Measurements from ENCODE around the gene PROCA1.

- TF ChIP-seq, protein P1, sequence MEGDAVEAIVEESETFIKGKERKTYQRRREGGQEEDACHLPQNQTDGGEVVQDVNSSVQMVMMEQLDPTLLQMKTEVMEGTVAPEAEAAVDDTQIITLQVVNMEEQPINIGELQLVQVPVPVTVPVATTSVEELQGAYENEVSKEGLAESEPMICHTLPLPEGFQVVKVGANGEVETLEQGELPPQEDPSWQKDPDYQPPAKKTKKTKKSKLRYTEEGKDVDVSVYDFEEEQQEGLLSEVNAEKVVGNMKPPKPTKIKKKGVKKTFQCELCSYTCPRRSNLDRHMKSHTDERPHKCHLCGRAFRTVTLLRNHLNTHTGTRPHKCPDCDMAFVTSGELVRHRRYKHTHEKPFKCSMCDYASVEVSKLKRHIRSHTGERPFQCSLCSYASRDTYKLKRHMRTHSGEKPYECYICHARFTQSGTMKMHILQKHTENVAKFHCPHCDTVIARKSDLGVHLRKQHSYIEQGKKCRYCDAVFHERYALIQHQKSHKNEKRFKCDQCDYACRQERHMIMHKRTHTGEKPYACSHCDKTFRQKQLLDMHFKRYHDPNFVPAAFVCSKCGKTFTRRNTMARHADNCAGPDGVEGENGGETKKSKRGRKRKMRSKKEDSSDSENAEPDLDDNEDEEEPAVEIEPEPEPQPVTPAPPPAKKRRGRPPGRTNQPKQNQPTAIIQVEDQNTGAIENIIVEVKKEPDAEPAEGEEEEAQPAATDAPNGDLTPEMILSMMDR (IDR thresholded peaks at IDR 0.05), result no peak
- TF ChIP-seq POLR2AphosphoS5 (IDR thresholded peaks at IDR 0.05; ENCODE audit: low read depth, low read length), result no peak
- no peak for TF ChIP-seq EP300 (IDR thresholded peaks at IDR 0.05; ENCODE audit: borderline replicate concordance in 1 of 2, low read depth in 1 of 2, low read length in 1 of 2)
- no peak for TF ChIP-seq MEF2A (IDR thresholded peaks at IDR 0.05; ENCODE audit: borderline replicate concordance, low read depth)
- no peak for TF ChIP-seq EZH2phosphoT487 (IDR thresholded peaks at IDR 0.05; ENCODE audit: borderline replicate concordance, low read depth)
- no peak for TF ChIP-seq TAF1 (IDR thresholded peaks at IDR 0.05; ENCODE audit: borderline replicate concordance, low read depth, low read length)
- TF ChIP-seq RAD21 (IDR thresholded peaks at IDR 0.05; ENCODE audit: low read length), result no peak
- TF ChIP-seq FOXJ3 (CRISPR knock-in tag; IDR thresholded peaks at IDR 0.05), result no peak
- TF ChIP-seq, protein P2, sequence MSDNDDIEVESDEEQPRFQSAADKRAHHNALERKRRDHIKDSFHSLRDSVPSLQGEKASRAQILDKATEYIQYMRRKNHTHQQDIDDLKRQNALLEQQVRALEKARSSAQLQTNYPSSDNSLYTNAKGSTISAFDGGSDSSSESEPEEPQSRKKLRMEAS (IDR thresholded peaks at IDR 0.05; ENCODE audit: low read depth), result no peak
- TF ChIP-seq REST (IDR thresholded peaks at IDR 0.05; ENCODE audit: low read depth, low read length), result no peak
- no peak for TF ChIP-seq GABPA (IDR thresholded peaks at IDR 0.05; ENCODE audit: low read depth)
- TF ChIP-seq FOSL2 (IDR thresholded peaks at IDR 0.05; ENCODE audit: borderline replicate concordance, low read depth), result no peak
Measured at GRCh38 chr17:28702752-28703150, 8.9 kb downstream of the PROCA1 start.
